KBM-7 (cell line): Measurements from ENCODE around the gene NAGK.
"Not testable (repeated sequence)": the region's sequence is repeated elsewhere in the genome, so short reads cannot be mapped to it uniquely, and the experiment has no call there.

Source experiments
- DNase-seq: peaks from one replicate; pipeline ENCODE4 v3.0.0-alpha.2; 2015
- in situ Hi-C: fragments of 300-500 bp; cut with MboI; formaldehyde crosslinking; loops from 2 replicates; pipeline ENCODE4 v1.14.3; 2020; ENCODE audit warnings: low sequenced_read_pairs, low pct_unique_long_range_greater_than_20kb, mixed read lengths

Gene NAGK

DNA sequence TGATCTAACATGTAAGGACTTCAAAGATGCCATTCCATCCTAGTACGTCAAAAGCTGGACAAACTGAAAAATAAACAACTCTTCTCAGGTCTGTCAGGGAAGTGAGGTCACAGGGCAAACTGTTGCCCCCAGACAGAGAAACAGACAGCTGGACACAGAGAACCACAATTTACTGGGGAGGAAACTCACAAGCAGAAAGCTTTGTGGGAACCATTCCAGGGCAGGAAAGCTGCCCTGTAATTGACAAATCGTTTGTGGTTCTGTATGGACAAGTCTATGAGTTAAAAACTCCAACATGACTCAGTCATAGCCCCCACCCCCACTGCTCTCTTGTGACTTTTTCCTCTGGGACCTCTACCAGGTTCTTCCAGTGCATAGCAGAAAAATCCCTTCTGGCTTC is 33.2 kb downstream of the NAGK start:
- in situ Hi-C loops = no loop called here
- DNase-seq = peak; percentile 54

DNA sequence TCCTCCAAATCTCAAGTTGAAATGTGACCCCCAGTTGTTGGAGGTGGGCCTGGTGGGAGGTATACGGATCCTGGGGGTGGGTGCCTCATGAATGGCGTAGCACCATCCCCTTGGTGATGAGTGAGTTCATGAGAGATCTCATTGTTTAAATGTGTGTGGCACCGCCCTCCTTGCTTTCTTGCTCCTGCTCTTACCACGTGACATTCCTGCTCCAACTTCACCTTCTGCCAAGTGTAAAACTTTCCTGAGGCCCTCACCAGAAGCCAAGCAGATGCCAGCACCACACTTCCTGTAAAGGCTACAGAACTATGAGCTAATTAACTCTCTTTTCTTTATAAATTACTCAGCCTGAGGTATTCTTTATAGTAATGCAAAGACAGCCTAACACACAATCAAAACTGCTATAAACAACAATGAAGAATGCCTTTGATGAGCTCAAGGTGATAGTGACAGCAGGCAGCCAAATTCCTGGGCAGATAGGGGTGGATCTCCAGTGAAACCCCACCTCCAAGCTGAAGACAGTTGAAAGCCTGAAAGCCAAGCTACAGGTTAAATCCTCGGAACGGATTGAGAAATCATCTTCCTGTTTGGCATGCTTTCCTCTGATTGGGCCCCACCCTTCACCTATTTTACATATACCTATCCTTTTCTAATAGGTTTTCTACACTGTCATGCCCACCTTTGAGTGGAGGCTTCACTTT is 34.7 kb downstream of the NAGK start:
- DNase-seq = no peak
- in situ Hi-C loops = no loop called here

DNA sequence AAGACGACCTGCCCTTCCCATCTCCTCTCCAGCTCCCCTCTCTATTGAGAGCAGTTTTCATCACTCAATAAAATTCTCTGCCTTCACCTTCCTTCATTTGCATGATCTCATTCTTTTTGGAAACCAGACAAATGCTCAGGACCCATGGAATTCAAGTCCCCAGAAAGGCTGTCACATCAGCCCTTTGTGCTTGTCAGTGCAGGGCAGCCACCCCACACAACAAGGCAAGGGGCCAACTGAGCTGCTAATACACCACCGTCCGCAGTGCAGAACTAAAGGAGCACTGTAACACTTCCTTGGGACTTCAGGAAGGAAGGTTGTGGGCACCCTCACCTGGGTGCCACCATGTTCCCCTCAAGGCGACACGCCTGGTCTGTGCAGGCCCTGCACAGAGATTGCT is 35.4 kb downstream of the NAGK start:
- DNase-seq = no peak

DNA sequence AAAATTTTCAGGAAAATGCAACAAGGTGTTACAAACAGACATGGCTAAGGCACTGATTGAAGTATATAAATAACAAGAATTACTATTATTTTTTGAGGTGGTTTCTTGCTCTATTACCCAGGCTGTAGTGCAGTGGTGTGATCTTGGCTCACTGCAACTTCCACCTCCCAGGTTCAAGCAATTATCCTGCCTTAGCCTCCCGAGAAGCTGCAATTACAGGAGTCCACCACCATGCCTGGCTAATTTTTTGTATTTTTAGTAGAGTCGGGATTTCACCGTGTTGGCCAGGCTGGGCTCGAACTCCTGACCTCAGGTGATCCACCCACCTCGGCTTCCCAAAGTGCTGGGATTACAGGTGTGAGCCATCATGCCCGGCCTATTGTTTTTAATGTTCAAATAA is 38.0 kb downstream of the NAGK start:
- DNase-seq, in situ Hi-C loops: not testable (repeated sequence)

More for the DNA sequence above, 35.4 kb downstream of the NAGK start:
- in situ Hi-C loops = no loop called here

DNA sequence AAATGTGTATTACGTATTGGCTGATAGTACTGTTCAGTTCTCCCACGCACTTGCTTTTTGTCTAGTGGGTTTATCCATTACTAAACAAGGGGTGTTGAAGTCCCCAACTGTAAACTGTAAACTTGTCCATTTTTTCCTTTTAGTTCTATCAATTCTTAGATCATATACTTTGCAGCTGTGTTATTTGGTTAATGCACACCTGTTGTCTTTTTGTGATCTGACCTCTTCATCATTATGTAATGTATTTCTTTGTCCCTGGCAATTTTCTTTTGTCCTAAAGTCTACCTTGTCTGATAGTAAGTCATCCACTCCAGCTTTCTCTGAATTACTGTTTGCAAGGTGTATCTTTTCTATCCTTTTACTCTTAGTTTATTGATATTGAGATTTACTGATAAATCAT is 39.6 kb downstream of the NAGK start:
- in situ Hi-C loops = no loop called here

DNA sequence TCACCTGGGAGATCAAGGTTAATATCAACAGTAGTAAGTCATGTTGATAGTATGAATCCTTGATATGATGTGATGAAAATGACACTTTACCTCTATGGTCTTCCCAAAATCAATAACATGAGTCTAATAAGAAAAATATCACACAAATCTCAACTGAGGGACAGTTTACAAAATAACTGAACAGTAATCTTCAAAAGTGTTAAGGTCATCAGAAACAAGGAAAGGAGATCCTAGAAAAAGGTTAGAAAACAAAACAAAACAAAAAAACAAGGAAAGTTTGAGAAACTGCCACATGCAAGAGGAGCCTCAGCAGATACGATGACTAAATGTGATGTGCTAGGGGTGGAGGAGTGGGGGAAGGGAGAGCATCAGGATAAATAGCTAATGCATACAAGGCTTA is 45.4 kb downstream of the NAGK start:
- in situ Hi-C loops = no loop called here
- DNase-seq = no peak

More for the DNA sequence above, 39.6 kb downstream of the NAGK start:
- no peak for DNase-seq

DNA sequence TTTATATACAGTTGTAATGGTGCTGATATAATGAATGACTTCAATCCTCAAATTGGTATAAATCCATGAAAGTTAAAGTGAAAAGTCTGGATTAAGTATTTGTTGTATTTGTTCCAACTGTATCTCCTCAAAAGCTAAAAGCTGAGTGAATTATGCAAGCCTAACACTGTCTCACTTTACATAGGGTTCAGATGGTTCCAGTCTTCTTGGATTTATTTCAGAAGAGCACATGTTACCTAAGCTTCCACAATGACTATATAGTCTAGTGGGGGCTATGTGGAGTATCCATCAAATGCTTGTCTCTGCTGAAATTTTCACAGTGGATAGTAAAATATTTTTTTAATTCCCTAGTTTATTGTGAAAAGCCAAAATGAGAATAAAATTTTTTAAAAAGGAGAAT is 48.6 kb downstream of the NAGK start:
- in situ Hi-C loops = no loop called here
- DNase-seq = no peak

DNA sequence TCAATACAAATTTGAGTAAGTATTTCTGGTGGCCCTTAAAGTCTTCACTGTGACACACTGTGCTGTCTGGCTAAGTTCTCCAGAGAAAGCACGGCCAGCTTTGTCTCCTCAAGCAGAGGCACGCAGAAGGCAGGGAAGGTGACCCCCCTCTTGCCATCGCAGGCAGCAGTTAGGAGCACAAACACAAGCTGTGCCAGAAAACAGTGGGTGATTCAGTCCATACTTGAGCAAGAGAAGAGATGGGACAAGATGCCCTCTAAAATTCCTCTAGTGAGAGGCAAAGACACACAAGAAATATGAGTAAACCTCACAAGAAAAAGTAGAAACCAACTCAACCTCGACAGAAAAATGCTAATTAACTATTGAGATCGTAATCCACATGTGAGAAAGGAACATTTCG is 51.7 kb downstream of the NAGK start:
- DNase-seq = no peak
- in situ Hi-C loops = no loop called here

DNA sequence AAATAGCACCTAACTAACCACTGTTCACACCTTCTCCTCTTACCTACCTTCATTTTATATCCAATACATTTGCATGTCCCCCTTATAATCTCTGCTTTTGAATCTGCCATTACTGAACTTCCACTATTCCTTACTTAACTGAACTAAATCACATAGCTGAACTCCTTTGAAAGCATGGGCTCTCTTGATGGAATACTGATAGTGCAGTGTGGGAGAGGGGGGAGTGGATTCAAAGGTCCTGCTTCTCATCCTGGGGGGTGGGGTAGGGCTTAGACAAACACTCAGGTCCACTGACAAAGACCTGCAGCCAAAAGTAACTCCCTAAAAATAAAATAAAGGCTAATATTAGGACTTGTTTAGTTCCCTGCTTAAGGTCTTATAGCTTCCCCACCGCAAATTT is 53.0 kb downstream of the NAGK start:
- in situ Hi-C loops = no loop called here

DNA sequence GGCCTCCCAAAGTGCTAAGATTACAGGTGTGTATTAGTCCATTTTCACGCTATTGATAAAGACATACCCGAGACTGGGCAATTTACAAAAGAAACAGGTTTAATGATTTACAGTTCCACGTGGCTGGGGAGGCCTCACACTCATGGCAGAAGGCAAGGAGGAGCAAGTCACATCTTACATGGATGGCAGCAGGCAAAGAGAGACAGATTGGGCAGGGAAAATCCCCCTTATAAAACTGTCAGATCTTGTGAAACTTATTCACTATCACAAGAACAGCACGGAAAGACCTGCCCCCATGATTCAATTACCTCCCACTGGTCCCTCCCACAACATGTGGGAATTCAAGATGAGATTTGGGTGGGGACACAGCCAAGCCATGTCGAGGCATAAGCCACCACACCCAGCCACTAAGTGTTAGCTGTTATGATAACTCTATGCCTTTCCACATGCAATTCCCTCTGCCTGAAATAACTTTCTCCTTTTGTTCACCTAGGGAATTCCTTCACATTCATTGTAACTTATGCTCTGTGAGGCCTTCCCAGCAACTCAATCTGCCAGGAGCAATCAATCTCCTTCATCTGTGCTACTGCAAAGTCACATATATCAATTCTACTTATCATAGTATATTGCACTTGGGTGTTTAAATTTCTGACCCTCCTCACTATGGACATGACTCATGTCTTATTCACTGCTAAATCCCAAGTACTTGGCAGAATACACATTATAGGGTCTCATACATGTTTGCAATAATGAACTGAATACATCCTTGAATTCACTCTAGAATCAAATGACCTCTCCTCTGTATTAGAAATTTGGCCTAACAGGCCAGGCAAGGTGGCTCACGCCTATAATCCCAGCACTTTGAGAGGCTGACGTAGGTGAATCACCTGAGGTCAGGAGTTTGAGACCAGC is 54.2 kb downstream of the NAGK start:
- in situ Hi-C loops = no loop called here
- no peak for DNase-seq

More for the DNA sequence above, 53.0 kb downstream of the NAGK start:
- no peak for DNase-seq

DNA sequence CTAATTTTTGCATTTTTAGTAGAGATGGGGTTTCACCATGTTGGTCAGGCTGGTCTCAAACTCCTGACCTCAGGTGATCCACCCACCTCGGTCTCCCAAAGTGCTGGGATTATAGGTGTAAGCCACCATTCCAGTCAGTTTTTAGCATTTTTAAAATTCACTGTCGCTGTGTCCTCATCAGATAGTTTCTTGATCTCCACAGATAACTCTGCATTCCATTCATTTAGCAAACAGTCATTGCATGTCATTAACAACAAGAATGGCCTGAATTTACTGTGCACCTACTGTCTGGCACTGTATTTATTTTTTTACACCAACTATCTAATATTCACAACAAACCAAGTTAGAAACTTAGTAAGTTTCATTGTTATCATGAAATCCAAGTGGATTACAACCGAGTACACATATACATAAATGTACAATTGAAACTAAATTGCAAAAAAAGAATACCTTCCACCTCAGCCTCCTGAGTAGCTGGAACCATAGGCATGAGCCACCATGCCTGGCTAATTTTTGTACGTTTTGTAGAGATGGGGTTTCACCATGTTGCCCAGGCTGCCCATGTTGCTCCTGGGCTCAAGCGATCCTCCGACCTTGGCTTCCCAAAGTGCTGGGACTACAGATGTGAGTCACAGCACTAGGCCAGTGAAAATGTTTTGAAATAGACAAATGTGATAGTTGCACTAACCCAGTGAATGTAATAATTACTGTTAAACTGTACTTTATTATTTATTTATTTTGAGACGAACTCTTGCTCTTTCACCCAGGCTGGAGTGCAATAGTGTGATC is 57.3 kb downstream of the NAGK start:
- in situ Hi-C loops = no loop called here
- no peak for DNase-seq

DNA sequence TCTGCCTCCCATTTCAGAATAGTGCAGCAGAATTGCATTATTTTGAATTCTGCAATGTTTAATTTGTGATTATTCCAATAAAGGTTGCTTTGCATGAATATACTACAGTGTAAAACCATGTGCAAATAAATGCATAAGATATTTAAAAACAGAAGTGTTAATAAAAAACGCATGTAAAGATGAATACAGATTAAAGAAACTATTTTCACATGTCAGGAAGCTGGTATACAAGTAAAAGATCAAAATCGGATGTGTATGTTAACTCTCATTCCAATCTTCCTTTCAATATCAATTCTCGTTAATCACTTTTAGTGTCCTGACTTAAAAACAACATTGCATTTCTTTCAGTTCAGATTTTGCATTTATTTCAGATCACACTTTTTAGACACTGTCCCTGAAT is 58.5 kb downstream of the NAGK start:
- in situ Hi-C loops = no loop called here
- no peak for DNase-seq
